Measurements from ENCODE around the gene EVI5L. TPM values are rescaled to one million over a fixed set of nuclear protein-coding genes. Genes with fewer than 3 reads are reported as not detected.
"Not testable (repeated sequence)": the region's sequence is repeated elsewhere in the genome, so short reads cannot be mapped to it uniquely, and the experiment has no call there.

The EVI5L gene
- total and polyA plus RNA-seq, 2 donors, result 7.8 to 21.1 TPM

DNA sequence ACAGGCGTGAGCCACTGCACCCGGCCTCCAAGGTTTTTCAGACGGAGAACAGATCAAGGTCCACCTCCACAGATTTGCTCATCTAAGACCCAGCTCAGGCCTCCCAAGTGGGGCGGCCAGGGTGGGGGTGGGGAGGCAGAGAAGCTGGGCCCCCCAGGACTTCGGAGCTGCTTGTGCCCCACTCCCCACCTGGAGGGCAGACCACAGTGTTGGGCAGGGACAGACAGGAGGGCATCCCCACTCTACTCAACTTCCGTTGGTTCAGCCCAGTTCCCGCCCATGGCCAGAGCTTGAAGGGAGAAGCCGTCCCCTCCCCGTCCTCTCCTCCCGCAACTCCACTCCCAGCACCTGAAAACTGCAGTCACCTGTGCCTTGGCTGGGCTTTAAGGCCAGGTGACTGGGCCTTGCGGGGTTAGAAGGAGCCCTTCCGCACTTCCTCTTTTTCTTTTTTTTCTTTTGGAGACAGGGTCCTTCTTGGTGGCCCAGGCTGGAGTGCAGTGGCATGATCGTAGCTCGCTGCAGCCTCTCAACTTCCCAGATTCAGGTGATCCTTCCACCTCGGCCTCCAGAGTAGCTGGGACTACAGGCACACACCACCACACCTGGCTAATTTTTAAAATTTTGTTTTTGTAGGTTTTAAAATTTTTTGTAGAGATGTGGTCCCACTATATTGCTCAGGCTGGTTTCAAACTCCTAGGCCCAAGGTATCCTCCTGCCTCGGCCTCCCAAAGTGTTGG is 57.6 kb downstream of the EVI5L start:
- Histone ChIP-seq H3K4me3 (ENCODE audit: low read depth, low read length) (no peak overlapping the region), H3K36me3 (ENCODE audit: insufficient read depth) (no peaks in the 10 kb centered on the region), H3K4me1 (ENCODE audit: insufficient read depth) (no peaks in the 10 kb centered on the region), H3K27ac (ENCODE audit: low read depth) (no peak overlapping the region)
- WGBS, result 79% methylated on average over 16 of the region's 16 CpGs
- DNase-seq (ENCODE audit: extremely low spot score), result no peak

- no peaks in the 10 kb centered on the region for H3K4me1 ChIP-seq (ENCODE audit: insufficient read depth)
- H3K4me3 ChIP-seq (ENCODE audit: low read depth, low read length), result peak within 1 kb of the TSS; percentile 3
- no peak within 1 kb of the TSS for H3K27ac ChIP-seq (ENCODE audit: low read depth)
- no peaks in the 10 kb centered on the region for H3K36me3 ChIP-seq (ENCODE audit: insufficient read depth)
- 10% methylated on average over 53 of the region's 53 CpGs for WGBS
- DNase-seq (ENCODE audit: extremely low spot score), result no peak
Measured at GRCh38 chr19:7888145-7888825, 58.3 kb downstream of the EVI5L start, which contains the start of gene LRRC8E. Gene LRRC8E (plus strand): TSS chr19:7888510. CDS start chr19:7895604, 7,094 bp downstream.

DNA sequence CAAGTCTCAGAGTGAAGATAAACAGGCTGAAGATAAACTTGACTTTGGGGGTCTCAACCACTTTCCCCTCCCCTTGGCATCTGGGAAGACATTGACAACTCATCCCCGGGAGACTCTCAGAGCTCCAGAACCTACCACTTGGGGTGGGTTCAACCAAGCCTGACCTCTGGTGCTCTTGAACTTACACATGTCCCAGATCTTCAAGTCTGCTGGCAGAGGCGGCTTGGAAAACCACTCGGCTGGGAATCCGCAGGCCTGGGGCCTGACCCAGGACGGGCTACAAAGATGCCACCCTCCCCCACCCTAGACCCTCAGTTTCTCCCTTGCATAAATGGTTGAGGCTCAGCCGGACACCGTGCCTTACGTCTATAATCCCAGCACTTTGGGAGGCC is 58.8 kb downstream of the EVI5L start:
- no peak for DNase-seq (ENCODE audit: extremely low spot score)
- no peaks in the 10 kb centered on the region for H3K4me1 ChIP-seq (ENCODE audit: insufficient read depth)
- H3K27ac ChIP-seq (ENCODE audit: low read depth), result no peak overlapping the region
- 75% methylated on average over 8 of the region's 8 CpGs for WGBS
- no peaks in the 10 kb centered on the region for H3K36me3 ChIP-seq (ENCODE audit: insufficient read depth)
- no peak overlapping the region for H3K4me3 ChIP-seq (ENCODE audit: low read depth, low read length)

GRCh38 chr19:7893362-7894101 is 63.5 kb downstream of the EVI5L start:
- H3K36me3 ChIP-seq (ENCODE audit: insufficient read depth); H3K4me1 ChIP-seq (ENCODE audit: insufficient read depth); DNase-seq (ENCODE audit: extremely low spot score); H3K4me3 ChIP-seq (ENCODE audit: low read depth, low read length); H3K27ac ChIP-seq (ENCODE audit: low read depth): not testable (repeated sequence)
- 75% methylated on average over 18 of the region's 18 CpGs for WGBS

DNA sequence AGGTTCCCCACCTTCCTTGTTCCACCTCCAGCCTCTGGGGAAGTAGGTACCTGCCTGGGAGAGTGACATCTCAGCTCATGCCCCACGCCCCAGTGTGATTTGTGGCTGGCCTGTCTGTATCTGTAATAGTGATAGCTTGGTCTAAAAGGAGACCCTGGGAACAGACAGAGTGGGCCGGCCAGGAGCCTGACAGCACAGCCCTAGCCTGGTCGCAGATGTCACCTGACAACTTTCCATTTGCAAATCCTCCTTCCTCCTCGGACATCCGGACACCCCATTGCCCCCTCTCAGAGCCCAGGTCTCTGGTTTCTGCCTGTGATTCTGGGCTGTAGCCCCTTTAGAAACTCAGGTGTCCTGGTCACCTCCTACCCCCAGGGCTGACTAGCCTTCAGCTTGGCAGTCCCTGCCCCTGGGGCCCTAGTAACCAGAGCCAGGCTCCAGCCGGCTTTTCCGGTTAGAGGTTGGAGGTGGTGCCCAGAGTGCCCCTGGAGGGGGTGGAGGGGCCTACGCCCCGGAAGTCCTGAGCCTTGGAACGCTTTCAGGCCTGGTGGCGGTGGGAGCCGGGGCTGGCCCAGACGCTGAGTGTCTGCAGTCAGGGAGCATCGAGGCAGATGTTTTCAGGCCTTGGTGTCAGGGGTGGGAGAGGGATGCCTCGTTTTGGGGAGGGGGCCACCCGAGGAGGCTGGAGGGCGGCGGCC is 64.7 kb downstream of the EVI5L start:
- WGBS, result 45% methylated on average over 18 of the region's 18 CpGs
- H3K4me1 ChIP-seq (ENCODE audit: insufficient read depth), result no peaks in the 10 kb centered on the region
- H3K36me3 ChIP-seq (ENCODE audit: insufficient read depth), result no peaks in the 10 kb centered on the region
- H3K4me3 ChIP-seq (ENCODE audit: low read depth, low read length), result no peak overlapping the region
- DNase-seq (ENCODE audit: extremely low spot score), result no peak
- H3K27ac ChIP-seq (ENCODE audit: low read depth), result peak overlapping the region; percentile 67

DNA sequence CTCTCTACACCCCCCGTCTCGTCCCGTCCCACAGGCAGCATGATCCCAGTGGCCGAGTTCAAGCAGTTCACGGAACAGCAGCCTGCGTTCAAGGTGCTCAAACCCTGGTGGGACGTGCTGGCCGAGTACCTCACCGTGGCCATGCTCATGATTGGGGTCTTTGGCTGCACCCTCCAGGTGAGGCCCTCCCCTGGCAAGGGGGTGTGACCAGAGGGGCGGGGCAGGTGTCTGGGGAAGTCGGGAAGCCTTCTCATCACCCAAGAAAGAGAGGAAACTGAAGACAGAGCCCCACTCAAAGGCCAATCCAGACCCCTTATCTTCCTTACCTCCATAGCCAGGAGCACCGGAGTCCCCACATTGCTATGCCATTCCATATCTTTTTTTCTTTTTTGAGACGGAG is 65.5 kb downstream of the EVI5L start:
- DNase-seq (ENCODE audit: extremely low spot score), result no peak
- no peak overlapping the region for H3K4me3 ChIP-seq (ENCODE audit: low read depth, low read length)
- no peak overlapping the region for H3K27ac ChIP-seq (ENCODE audit: low read depth)
- WGBS, result 84% methylated on average over 13 of the region's 13 CpGs
- H3K36me3 ChIP-seq (ENCODE audit: insufficient read depth), result no peaks in the 10 kb centered on the region
- H3K4me1 ChIP-seq (ENCODE audit: insufficient read depth), result no peaks in the 10 kb centered on the region

DNA sequence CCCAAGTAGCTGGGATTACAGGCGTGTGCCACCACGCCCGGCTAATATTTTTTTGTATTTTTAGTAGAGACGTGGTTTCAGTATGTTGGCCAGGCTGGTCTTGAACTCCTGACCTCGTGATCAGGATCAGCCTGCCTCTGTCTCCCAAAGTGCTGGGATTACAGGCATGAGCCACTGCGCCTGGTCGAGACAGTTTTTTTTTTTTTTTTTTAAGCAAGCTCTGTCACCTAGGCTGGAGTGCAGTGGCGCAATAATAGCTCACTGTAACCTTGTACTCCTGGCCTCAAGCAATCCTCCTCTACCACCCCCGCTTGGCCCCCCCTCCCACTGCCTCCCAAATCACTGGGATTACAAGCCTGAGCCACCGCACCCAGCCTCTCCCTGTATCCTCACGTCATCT is 67.3 kb downstream of the EVI5L start:
- Histone ChIP-seq H3K36me3 (ENCODE audit: insufficient read depth) (no peaks in the 10 kb centered on the region), H3K27ac (ENCODE audit: low read depth) (no peak overlapping the region), H3K4me1 (ENCODE audit: insufficient read depth) (no peaks in the 10 kb centered on the region), H3K4me3 (ENCODE audit: low read depth, low read length) (no peak overlapping the region)
- no peak for DNase-seq (ENCODE audit: extremely low spot score)
- 84% methylated on average over 11 of the region's 11 CpGs for WGBS

GRCh38 chr19:7898967-7899366 is 68.9 kb downstream of the EVI5L start:
- no peak overlapping the region for H3K27ac ChIP-seq (ENCODE audit: low read depth)
- no peaks in the 10 kb centered on the region for H3K36me3 ChIP-seq (ENCODE audit: insufficient read depth)
- WGBS, result 91% methylated on average over 16 of the region's 16 CpGs
- H3K4me1 ChIP-seq (ENCODE audit: insufficient read depth), result no peaks in the 10 kb centered on the region
- H3K4me3 ChIP-seq (ENCODE audit: low read depth, low read length), result no peak overlapping the region
- no peak for DNase-seq (ENCODE audit: extremely low spot score)

DNA sequence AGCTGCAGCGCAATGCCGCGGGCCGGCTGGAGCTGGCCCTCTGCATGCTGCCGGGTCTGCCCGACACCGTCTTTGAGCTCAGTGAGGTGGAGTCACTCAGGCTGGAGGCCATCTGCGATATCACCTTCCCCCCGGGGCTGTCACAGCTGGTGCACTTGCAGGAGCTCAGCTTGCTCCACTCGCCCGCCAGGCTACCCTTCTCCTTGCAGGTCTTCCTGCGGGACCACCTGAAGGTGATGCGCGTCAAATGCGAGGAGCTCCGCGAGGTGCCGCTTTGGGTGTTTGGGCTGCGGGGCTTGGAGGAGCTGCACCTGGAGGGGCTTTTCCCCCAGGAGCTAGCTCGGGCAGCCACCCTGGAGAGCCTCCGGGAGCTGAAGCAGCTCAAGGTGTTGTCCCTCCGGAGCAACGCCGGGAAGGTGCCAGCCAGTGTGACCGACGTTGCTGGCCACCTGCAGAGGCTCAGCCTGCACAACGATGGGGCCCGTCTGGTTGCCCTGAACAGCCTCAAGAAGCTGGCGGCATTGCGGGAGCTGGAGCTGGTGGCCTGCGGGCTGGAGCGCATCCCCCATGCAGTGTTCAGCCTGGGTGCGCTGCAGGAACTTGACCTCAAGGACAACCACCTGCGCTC is 69.8 kb downstream of the EVI5L start:
- Histone ChIP-seq H3K36me3 (ENCODE audit: insufficient read depth) (no peaks in the 10 kb centered on the region), H3K4me1 (ENCODE audit: insufficient read depth) (no peaks in the 10 kb centered on the region), H3K27ac (ENCODE audit: low read depth) (no peak overlapping the region), H3K4me3 (ENCODE audit: low read depth, low read length) (no peak overlapping the region)
- no peak for DNase-seq (ENCODE audit: extremely low spot score)
- 90% methylated on average over 34 of the region's 34 CpGs for WGBS

- WGBS, result 82% methylated on average over 21 of the region's 21 CpGs
- H3K36me3 ChIP-seq (ENCODE audit: insufficient read depth), result no peaks in the 10 kb centered on the region
- H3K27ac ChIP-seq (ENCODE audit: low read depth), result no peak overlapping the region
- no peak for DNase-seq (ENCODE audit: extremely low spot score)
- no peaks in the 10 kb centered on the region for H3K4me1 ChIP-seq (ENCODE audit: insufficient read depth)
- no peak overlapping the region for H3K4me3 ChIP-seq (ENCODE audit: low read depth, low read length)
Measured at GRCh38 chr19:7900401-7900870, 70.4 kb downstream of the EVI5L start.

- no peak for DNase-seq (ENCODE audit: extremely low spot score)
- Histone ChIP-seq H3K27ac (ENCODE audit: low read depth) (no peak overlapping the region), H3K4me3 (ENCODE audit: low read depth, low read length) (no peak overlapping the region), H3K4me1 (ENCODE audit: insufficient read depth) (no peaks in the 10 kb centered on the region), H3K36me3 (ENCODE audit: insufficient read depth) (no peaks in the 10 kb centered on the region)
- 76% methylated on average over 3 of the region's 3 CpGs for WGBS
Measured at GRCh38 chr19:7900931-7901330, 70.9 kb downstream of the EVI5L start.

DNA sequence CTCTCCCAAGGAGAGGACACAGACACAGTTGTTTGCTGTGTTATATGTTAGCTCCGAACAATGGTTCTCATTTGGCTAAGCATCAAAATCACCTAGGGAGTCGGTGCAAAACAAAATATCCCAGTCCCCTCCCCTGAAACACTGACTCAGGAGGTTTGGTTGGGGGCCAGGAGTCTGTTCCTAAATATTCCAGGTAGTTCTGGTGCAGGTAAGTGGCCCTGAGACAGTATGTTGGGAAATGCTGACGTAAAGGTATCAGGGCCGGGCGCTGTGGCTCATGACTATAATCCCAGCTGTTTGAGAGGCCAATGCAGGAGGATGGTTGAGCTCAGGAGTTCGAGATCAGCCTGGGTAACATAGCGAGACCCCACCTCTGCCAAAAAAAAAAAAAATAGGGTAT is 71.3 kb downstream of the EVI5L start:
- Histone ChIP-seq H3K4me3 (ENCODE audit: low read depth, low read length) (no peak overlapping the region), H3K4me1 (ENCODE audit: insufficient read depth) (no peaks in the 10 kb centered on the region), H3K36me3 (ENCODE audit: insufficient read depth) (no peaks in the 10 kb centered on the region), H3K27ac (ENCODE audit: low read depth) (no peak overlapping the region)
- DNase-seq (ENCODE audit: extremely low spot score), result no peak
- 91% methylated on average over 7 of the region's 7 CpGs for WGBS

DNA sequence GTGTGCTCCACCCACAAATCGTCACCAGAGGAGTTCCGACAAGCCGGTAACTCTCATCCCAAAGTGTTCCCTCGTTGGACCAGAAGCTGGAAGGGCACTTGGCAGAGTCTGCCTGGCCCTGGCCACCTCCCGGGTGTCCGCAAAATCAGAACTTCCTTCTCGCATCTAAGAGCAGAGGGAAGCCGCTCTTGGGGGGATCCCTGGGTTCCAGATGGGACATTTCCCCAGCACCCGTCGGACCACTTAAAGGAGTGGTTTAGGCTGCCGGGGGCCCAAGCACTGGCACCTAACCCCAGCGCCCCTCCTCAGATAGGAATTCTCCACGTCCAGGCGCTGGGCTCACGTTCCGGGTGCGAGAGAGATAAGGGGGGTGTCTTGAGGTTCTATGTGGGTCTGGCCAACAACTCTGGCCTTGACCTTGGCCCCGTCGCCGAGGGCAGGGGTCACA is 72.8 kb downstream of the EVI5L start:
- no peaks in the 10 kb centered on the region for H3K4me1 ChIP-seq (ENCODE audit: insufficient read depth)
- DNase-seq (ENCODE audit: extremely low spot score), result no peak
- WGBS, result 12% methylated on average over 20 of the region's 20 CpGs
- H3K27ac ChIP-seq (ENCODE audit: low read depth), result no peak overlapping the region
- H3K36me3 ChIP-seq (ENCODE audit: insufficient read depth), result no peaks in the 10 kb centered on the region
- peak overlapping the region; percentile 29 for H3K4me3 ChIP-seq (ENCODE audit: low read depth, low read length)
